ENCODE results near the gene PRSS37. TPM values are rescaled to one million over a fixed set of nuclear protein-coding genes. Genes with fewer than 3 reads are reported as not detected.

Gene PRSS37
- total RNA-seq, 1 experiment from 2014 or later = not detected

- peaks cover 22% of the 10 kb centered on the region for H3K27me3 Mint-ChIP-seq (ENCODE audit: insufficient read depth, unreplicated experiment)
- Histone ChIP-seq H3K4me3 (ENCODE audit: low read depth, low read length) (no peak overlapping the region), H3K36me3 (ENCODE audit: control insufficient read depth, insufficient read depth, low read length) (no peaks in the 10 kb centered on the region), H3K9me3 (no peaks in the 10 kb centered on the region), H3K4me1 (no peaks in the 10 kb centered on the region), H3K27me3 (replicated peaks; ENCODE audit: control insufficient read depth, insufficient read depth, low read length) (no peaks in the 10 kb centered on the region)
- no peak for DNase-seq
- BruUV-seq (replicated peaks) = no TSS peak
- H3K9me3 Mint-ChIP-seq (ENCODE audit: unreplicated experiment) = no peaks in the 10 kb centered on the region
- TF ChIP-seq CTCF (IDR thresholded peaks at IDR 0.05; ENCODE audit: insufficient read depth in 1 of 2, low read depth in 1 of 2, low read length in 1 of 2, severe bottlenecking in 1 of 2, unreplicated experiment in 1 of 2) = no peak
- ChIA-PET CTCF (no interaction called here), POLR2A (no interaction called here)
- H3K27ac Mint-ChIP-seq (ENCODE audit: unreplicated experiment) = no peak overlapping the region
- no peak overlapping the region for H3K4me3 Mint-ChIP-seq (ENCODE audit: unreplicated experiment)
- H3K36me3 Mint-ChIP-seq (ENCODE audit: insufficient read depth, unreplicated experiment) = no peaks in the 10 kb centered on the region
- no peaks in the 10 kb centered on the region for H3K4me1 Mint-ChIP-seq (ENCODE audit: low read depth, unreplicated experiment)
- intact Hi-C loops (cut with micrococcal nuclease; ENCODE audit: unreplicated experiment) = no loop called here
Measured at GRCh38 chr7:141875453-141875852, 34.2 kb upstream of the PRSS37 start.

GRCh38 chr7:141874787-141875186, 33.5 kb upstream of the PRSS37 start:
- CTCF ChIA-PET = no interaction called here

GRCh38 chr7:141872931-141873330, 31.6 kb upstream of the PRSS37 start:
- no peak overlapping the region for H3K27ac Mint-ChIP-seq (ENCODE audit: unreplicated experiment)
- H3K4me1 Mint-ChIP-seq (ENCODE audit: low read depth, unreplicated experiment) = no peaks in the 10 kb centered on the region
- intact Hi-C loops (cut with micrococcal nuclease; ENCODE audit: unreplicated experiment) = no loop called here
- no TSS peak for BruUV-seq (replicated peaks)
- no peaks in the 10 kb centered on the region for H3K9me3 ChIP-seq
- no peaks in the 10 kb centered on the region for H3K36me3 ChIP-seq (ENCODE audit: control insufficient read depth, insufficient read depth, low read length)
- H3K27me3 ChIP-seq (replicated peaks; ENCODE audit: control insufficient read depth, insufficient read depth, low read length) = no peaks in the 10 kb centered on the region
- H3K4me1 ChIP-seq = no peaks in the 10 kb centered on the region
- no peak overlapping the region for H3K4me3 Mint-ChIP-seq (ENCODE audit: unreplicated experiment)
- DNase-seq = no peak
- H3K9me3 Mint-ChIP-seq (ENCODE audit: unreplicated experiment) = no peaks in the 10 kb centered on the region
- TF ChIP-seq CTCF (IDR thresholded peaks at IDR 0.05; ENCODE audit: insufficient read depth in 1 of 2, low read depth in 1 of 2, low read length in 1 of 2, severe bottlenecking in 1 of 2, unreplicated experiment in 1 of 2) = no peak
- peaks cover 15% of the 10 kb centered on the region for H3K27me3 Mint-ChIP-seq (ENCODE audit: insufficient read depth, unreplicated experiment)
- POLR2A ChIA-PET = no interaction called here
- H3K36me3 Mint-ChIP-seq (ENCODE audit: insufficient read depth, unreplicated experiment) = no peaks in the 10 kb centered on the region
- CTCF ChIA-PET = interaction anchor here (0.6 kb wide), 1 partner anchor 804 kb away, joined by 3 read pairs; no protein-coding TSS in a partner anchor
- no peak overlapping the region for H3K4me3 ChIP-seq (ENCODE audit: low read depth, low read length)

More at GRCh38 chr7:141874787-141875186, 33.5 kb upstream of the PRSS37 start:
- Mint-ChIP-seq H3K36me3 (ENCODE audit: insufficient read depth, unreplicated experiment) (no peaks in the 10 kb centered on the region), H3K9me3 (ENCODE audit: unreplicated experiment) (no peaks in the 10 kb centered on the region), H3K27ac (ENCODE audit: unreplicated experiment) (no peak overlapping the region), H3K27me3 (ENCODE audit: insufficient read depth, unreplicated experiment) (peaks cover 20% of the 10 kb centered on the region), H3K4me3 (ENCODE audit: unreplicated experiment) (no peak overlapping the region), H3K4me1 (ENCODE audit: low read depth, unreplicated experiment) (no peaks in the 10 kb centered on the region)
- Histone ChIP-seq H3K27me3 (replicated peaks; ENCODE audit: control insufficient read depth, insufficient read depth, low read length) (no peaks in the 10 kb centered on the region), H3K36me3 (ENCODE audit: control insufficient read depth, insufficient read depth, low read length) (no peaks in the 10 kb centered on the region), H3K9me3 (no peaks in the 10 kb centered on the region), H3K4me3 (ENCODE audit: low read depth, low read length) (no peak overlapping the region), H3K4me1 (no peaks in the 10 kb centered on the region)
- intact Hi-C loops (cut with micrococcal nuclease; ENCODE audit: unreplicated experiment) = no loop called here
- no peak for DNase-seq
- no TSS peak for BruUV-seq (replicated peaks)
- POLR2A ChIA-PET = no interaction called here
- no peak for TF ChIP-seq CTCF (IDR thresholded peaks at IDR 0.05; ENCODE audit: insufficient read depth in 1 of 2, low read depth in 1 of 2, low read length in 1 of 2, severe bottlenecking in 1 of 2, unreplicated experiment in 1 of 2)
